Body of pancreas (tissue), 4 donors: ENCODE measurements around the gene DTNB. TPM values are rescaled to one million over a fixed set of nuclear protein-coding genes. Genes with fewer than 3 reads are reported as not detected.
"Not testable (repeated sequence)": the region's sequence is repeated elsewhere in the genome, so short reads cannot be mapped to it uniquely, and the experiment has no call there.

Experiments used
- ATAC-seq: fragments of 150-250 bp; one replicate; pipeline ENCODE4 v1.9.1; 2016
- DNase-seq, 4 donors: peaks; one replicate each; pipeline ENCODE4 v3.0.0-alpha.2; 2019
- H3K27ac ChIP-seq, 4 donors: fragments of 200-600 bp; sonication (generic); 1 replicate in 3 of 4; 2 replicates in 1 of 4; pipeline versions ENCODE4 v1.5.1 to v1.6.1; 2016 to 2019; ENCODE audit warnings: mild to moderate bottlenecking in 1 of 4, mixed read lengths in 1 of 4, moderate library complexity in 1 of 4
- H3K27me3 ChIP-seq, 2 donors: fragments of 200-600 bp; sonication (generic); one replicate each; pipeline ENCODE4 v1.6.0; 2016; ENCODE audit warnings: mild to moderate bottlenecking in 1 of 2
- H3K36me3 ChIP-seq, 2 donors: fragments of 200-600 bp; sonication (generic); replicated peaks in 1 of 2; 2 replicates each; pipeline ENCODE4 v1.5.1; 2016; ENCODE audit warnings: low read depth in 2 of 2; ENCODE audit not compliant: insufficient read depth in 1 of 2
- H3K4me1 ChIP-seq: fragments of 200-600 bp; sonication (generic); one replicate; pipeline ENCODE4 v1.6.0; 2016
- H3K4me3 ChIP-seq, 2 donors: fragments of 200-600 bp; sonication (generic); 1 replicate in 1 of 2; 2 replicates in 1 of 2; pipeline ENCODE4 v1.5.1; 2016 to 2019
- H3K9me3 ChIP-seq, 3 donors: fragments of 200-600 bp; sonication (generic); 1 replicate in 2 of 3; 2 replicates in 1 of 3; pipeline ENCODE4 v1.5.1; 2016
- POLR2A ChIP-seq, 3 donors: fragments of 450-650 bp; IDR thresholded peaks; one replicate each; pipeline ENCODE4 v1.6.1; 2016; ENCODE audit warnings: antibody characterized with exemption in 3 of 3, mild to moderate bottlenecking in 2 of 3
- WGBS, 2 donors: methylation state at CpG; one replicate each; pipeline ENCODE4 v1.1.5; 2017; 5-methylcytosine and 5-hydroxymethylcytosine counted together
- intact Hi-C: fragments of 100-400 bp; cut with DNase I; formaldehyde crosslinking; loops from one replicate; pipeline ENCODE4 v1.15.1; 2023
- total RNA-seq, 2 donors: library from RNA; depleted of rRNA; stranded (reverse); fragments of >200 nt; gene quantifications; one replicate each; pipeline ENCODE4 v1.1.0, GENCODE V29; 2016
- TF ChIP-seq, protein P1 (sequence below), 7 experiments: fragments of 450-650 bp in 4 of 7; fragments of 200-600 bp in 3 of 7; sonication (generic) in 3 of 7; IDR thresholded peaks; one replicate each; pipeline ENCODE4 v1.5.1; 2016 to 2019; ENCODE audit warnings: antibody characterized with exemption in 7 of 7

DTNB gene
- total RNA-seq, 2 donors from 2014 or later: 17.8 to 22.6 TPM

DNA sequence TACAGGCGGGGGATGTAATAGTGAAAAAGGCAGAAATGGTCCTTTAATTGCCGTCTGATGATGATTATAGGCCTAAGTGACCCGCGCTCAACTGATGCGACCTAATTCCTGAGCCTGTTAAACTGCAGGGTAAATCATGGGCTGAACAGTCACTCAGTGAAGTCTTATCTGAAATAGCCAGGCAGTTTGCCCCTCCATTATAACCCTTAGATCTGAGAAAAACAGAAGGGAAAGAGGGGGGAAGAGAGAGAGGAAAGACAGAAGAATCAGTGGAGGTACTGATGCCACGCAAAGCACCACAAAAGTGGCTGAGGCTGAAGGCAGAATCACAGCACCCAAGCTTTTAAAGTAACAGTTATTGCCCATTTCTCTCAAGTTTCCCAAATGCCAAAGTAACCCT, 258.6 kb downstream of the DTNB start:
- WGBS, 2 donors: 97 to 98% methylated on average over 6 of the region's 6 CpGs
- intact Hi-C loops: no loop called here
- DNase-seq (no peak), ATAC-seq (no peak)
- TF ChIP-seq, protein P1, sequence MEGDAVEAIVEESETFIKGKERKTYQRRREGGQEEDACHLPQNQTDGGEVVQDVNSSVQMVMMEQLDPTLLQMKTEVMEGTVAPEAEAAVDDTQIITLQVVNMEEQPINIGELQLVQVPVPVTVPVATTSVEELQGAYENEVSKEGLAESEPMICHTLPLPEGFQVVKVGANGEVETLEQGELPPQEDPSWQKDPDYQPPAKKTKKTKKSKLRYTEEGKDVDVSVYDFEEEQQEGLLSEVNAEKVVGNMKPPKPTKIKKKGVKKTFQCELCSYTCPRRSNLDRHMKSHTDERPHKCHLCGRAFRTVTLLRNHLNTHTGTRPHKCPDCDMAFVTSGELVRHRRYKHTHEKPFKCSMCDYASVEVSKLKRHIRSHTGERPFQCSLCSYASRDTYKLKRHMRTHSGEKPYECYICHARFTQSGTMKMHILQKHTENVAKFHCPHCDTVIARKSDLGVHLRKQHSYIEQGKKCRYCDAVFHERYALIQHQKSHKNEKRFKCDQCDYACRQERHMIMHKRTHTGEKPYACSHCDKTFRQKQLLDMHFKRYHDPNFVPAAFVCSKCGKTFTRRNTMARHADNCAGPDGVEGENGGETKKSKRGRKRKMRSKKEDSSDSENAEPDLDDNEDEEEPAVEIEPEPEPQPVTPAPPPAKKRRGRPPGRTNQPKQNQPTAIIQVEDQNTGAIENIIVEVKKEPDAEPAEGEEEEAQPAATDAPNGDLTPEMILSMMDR (IDR thresholded peaks at IDR 0.05): no peak
- TF ChIP-seq POLR2A (IDR thresholded peaks at IDR 0.05): no peak
- Histone ChIP-seq H3K27ac (no peak overlapping the region), H3K9me3 (no peaks in the 10 kb centered on the region), H3K36me3 (no peaks in the 10 kb centered on the region), H3K4me3 (no peak overlapping the region), H3K27me3 (no peaks in the 10 kb centered on the region), H3K4me1 (peaks cover 21% of the 10 kb centered on the region)

DNA sequence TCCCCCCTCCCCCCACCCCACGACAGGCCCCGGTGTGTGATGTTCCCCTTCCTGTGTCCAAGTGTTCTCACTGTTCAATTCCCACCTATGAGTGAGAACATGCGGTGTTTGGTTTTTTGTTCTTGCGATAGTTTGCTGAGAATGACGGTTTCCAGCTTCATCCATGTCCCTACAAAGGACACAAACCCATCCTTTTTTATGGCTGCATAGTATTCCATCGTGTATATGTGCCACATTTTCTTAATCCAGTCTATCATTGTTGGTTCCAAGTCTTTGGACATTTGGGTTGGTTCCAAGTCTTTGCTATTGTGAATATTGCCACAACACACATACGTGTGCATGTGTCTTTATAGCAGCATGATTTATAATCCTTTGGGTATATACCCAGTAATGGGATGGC, 260.0 kb downstream of the DTNB start:
- H3K27me3 ChIP-seq, intact Hi-C loops, ATAC-seq, H3K9me3 ChIP-seq, H3K4me3 ChIP-seq, H3K27ac ChIP-seq, DNase-seq, H3K36me3 ChIP-seq: not testable (repeated sequence)
- WGBS, 2 donors: 97 to 98% methylated on average over 7 of the region's 7 CpGs
- H3K4me1 ChIP-seq: peaks cover 21% of the 10 kb centered on the region

DNA sequence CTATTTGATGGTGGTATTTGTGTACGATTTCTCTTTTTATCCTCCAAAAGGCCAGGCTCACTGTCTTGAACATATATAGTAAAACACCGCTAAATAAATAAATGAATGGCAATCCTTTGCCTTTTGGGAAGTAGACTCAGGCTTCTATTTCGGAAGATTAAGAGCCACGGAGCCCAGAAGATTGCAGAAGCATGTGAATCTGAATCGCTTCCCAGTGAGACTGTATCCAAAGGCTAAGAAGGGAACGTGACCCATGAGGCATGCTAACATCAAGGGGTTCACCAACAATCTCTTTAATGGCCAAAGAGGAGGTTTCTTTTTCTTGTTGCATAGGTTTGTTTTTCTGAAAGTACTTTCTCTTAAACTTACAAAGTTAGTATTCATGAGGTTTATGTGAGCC, 261.6 kb downstream of the DTNB start:
- Histone ChIP-seq H3K27me3 (no peaks in the 10 kb centered on the region), H3K27ac (no peak overlapping the region), H3K4me1 (peaks cover 21% of the 10 kb centered on the region), H3K36me3 (no peaks in the 10 kb centered on the region), H3K9me3 (no peaks in the 10 kb centered on the region), H3K4me3 (no peak overlapping the region)
- DNase-seq (no peak), ATAC-seq (no peak)
- intact Hi-C loops: no loop called here
- TF ChIP-seq, protein P1 (IDR thresholded peaks at IDR 0.05): no peak
- no peak for TF ChIP-seq POLR2A (IDR thresholded peaks at IDR 0.05)
- 45 to 60% methylated on average over 6 of the region's 6 CpGs for WGBS, 2 donors

DNA sequence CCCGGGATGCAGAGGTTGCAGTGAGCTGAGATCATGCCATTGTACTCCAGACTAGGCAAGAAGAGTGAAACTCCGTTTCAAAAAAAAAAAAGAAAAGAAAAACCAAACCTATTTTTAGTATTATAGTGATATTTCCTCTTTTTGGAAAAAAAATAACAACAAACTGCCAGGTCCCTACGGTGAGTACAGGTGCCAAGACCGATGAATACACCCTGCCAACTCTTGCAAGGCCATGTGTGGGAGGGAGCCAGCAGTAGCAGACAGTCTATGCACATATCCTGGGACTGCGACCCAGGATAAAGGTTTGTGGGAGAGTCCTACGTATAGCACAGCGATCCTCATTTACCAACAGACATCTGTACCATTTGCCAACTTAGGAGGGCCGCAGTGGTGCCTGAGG, 262.1 kb downstream of the DTNB start:
- DNase-seq: peak; percentile 54 to 80 (median 68)
- 30 to 32% methylated on average over 8 of the region's 8 CpGs for WGBS, 2 donors
- Histone ChIP-seq H3K4me1 (peaks cover 21% of the 10 kb centered on the region), H3K27me3 (no peaks in the 10 kb centered on the region), H3K4me3 (no peak overlapping the region), H3K9me3 (no peaks in the 10 kb centered on the region), H3K27ac (no peak overlapping the region), H3K36me3 (no peaks in the 10 kb centered on the region)
- peak; percentile 78 for ATAC-seq
- intact Hi-C loops: no loop called here
- TF ChIP-seq, protein P1 (IDR thresholded peaks at IDR 0.05): no peak
- TF ChIP-seq POLR2A (IDR thresholded peaks at IDR 0.05): no peak

DNA sequence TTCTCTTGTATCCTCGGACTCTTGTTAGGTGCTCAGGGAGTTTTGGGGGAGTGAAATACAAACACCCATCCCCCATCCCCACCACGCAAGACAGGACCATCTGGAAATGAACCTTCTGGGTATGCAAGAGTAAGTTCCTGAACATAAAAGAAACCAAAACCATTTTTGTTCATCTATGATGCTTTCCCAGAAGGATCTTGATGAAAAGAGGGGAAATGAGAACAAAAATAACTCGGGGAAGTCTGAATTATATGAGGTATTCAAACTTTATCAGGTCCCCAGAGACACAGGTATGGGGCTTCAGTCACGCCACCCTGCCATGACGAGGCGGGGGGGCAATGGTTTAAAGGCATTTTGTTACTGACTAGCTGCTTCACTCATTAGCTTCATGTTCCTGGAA, 263.0 kb downstream of the DTNB start:
- ATAC-seq (no peak), DNase-seq (no peak)
- TF ChIP-seq, protein P1 (IDR thresholded peaks at IDR 0.05): no peak
- no peak for TF ChIP-seq POLR2A (IDR thresholded peaks at IDR 0.05)
- Histone ChIP-seq H3K9me3 (no peaks in the 10 kb centered on the region), H3K4me3 (no peak overlapping the region), H3K27ac (no peak overlapping the region), H3K36me3 (no peaks in the 10 kb centered on the region), H3K27me3 (no peaks in the 10 kb centered on the region), H3K4me1 (peaks cover 21% of the 10 kb centered on the region)
- intact Hi-C loops: no loop called here
- 85 to 91% methylated on average over 6 of the region's 6 CpGs for WGBS, 2 donors
